GM19328 (cell line): ENCODE results near the gene CCDC33.

Experiments
- ATAC-seq: cut with Tn5 transposase; IDR thresholded peaks from one replicate; pipeline ENCODE4 v1.9.1; 2021; ENCODE audit warnings: mild to moderate bottlenecking, moderate library complexity; ENCODE audit not compliant: unreplicated experiment

CCDC33 gene

GRCh38 chr15:74257105-74257504, 21.0 kb downstream of the CCDC33 start:
- ATAC-seq = no peak

GRCh38 chr15:74257623-74258022, 21.5 kb downstream of the CCDC33 start:
- ATAC-seq = no peak

- no peak for ATAC-seq
Observed at GRCh38 chr15:74258456-74259291, 22.5 kb downstream of the CCDC33 start.

- ATAC-seq = no peak
Observed at GRCh38 chr15:74259292-74259648, 23.1 kb downstream of the CCDC33 start.

GRCh38 chr15:74259821-74260607, 23.9 kb downstream of the CCDC33 start:
- ATAC-seq = no peak

- no peak for ATAC-seq
Observed at GRCh38 chr15:74261041-74261440, 24.9 kb downstream of the CCDC33 start.

- ATAC-seq = no peak
Observed at GRCh38 chr15:74261685-74262084, 25.6 kb downstream of the CCDC33 start.

- no peak for ATAC-seq
Observed at GRCh38 chr15:74262151-74262550, 26.0 kb downstream of the CCDC33 start.

- no peak for ATAC-seq
Observed at GRCh38 chr15:74262625-74263024, 26.5 kb downstream of the CCDC33 start.

GRCh38 chr15:74263466-74263865, 27.3 kb downstream of the CCDC33 start:
- no peak for ATAC-seq

- no peak for ATAC-seq
Observed at GRCh38 chr15:74264081-74264501, 28.0 kb downstream of the CCDC33 start.

- no peak for ATAC-seq
Observed at GRCh38 chr15:74265046-74265639, 29.0 kb downstream of the CCDC33 start.

- no peak for ATAC-seq
Observed at GRCh38 chr15:74268020-74268419, 31.9 kb downstream of the CCDC33 start.

- no peak for ATAC-seq
Observed at GRCh38 chr15:74269362-74270035, 33.4 kb downstream of the CCDC33 start.

- no peak for ATAC-seq
Observed at GRCh38 chr15:74270155-74270554, 34.0 kb downstream of the CCDC33 start.

- ATAC-seq = no peak
Observed at GRCh38 chr15:74270854-74271520, 34.9 kb downstream of the CCDC33 start.

- no peak for ATAC-seq
Observed at GRCh38 chr15:74272812-74273211, 36.7 kb downstream of the CCDC33 start.

GRCh38 chr15:74274470-74275038, 38.4 kb downstream of the CCDC33 start:
- no peak for ATAC-seq

- no peak for ATAC-seq
Observed at GRCh38 chr15:74275957-74276356, 39.8 kb downstream of the CCDC33 start.

GRCh38 chr15:74276560-74276959, 40.4 kb downstream of the CCDC33 start:
- no peak for ATAC-seq
